Stimulated activated CD4-positive, alpha-beta T cell treated with anti-CD3 and anti-CD28 coated beads, Interleukin-12 subunit alpha, Interleukin-12 subunit beta, amount 100 ng/mL, for 24 hours (primary cell): ENCODE measurements around the gene MAGI1.

Experiments used
- DNase-seq, 2 experiments: peaks; one replicate each; pipeline ENCODE4 v3.0.0-alpha.2; 2020; ENCODE audit warnings: low read depth in 2 of 2

MAGI1 gene

GRCh38 chr3:65368866-65369265 is 669.9 kb downstream of the MAGI1 start:
- DNase-seq, result no peak

- no peak for DNase-seq
Measured at GRCh38 chr3:65362688-65363087, 676.0 kb downstream of the MAGI1 start.

- no peak for DNase-seq
Measured at GRCh38 chr3:65361448-65361847, 677.3 kb downstream of the MAGI1 start.

GRCh38 chr3:65356331-65357248 is 682.1 kb downstream of the MAGI1 start:
- DNase-seq, result no peak

GRCh38 chr3:65354880-65355279 is 683.8 kb downstream of the MAGI1 start:
- no peak for DNase-seq

- DNase-seq, result no peak
Measured at GRCh38 chr3:65352951-65353350, 685.8 kb downstream of the MAGI1 start.

GRCh38 chr3:65351753-65352152 is 687.0 kb downstream of the MAGI1 start:
- DNase-seq, result no peak

GRCh38 chr3:65350801-65351476 is 687.8 kb downstream of the MAGI1 start:
- DNase-seq, result no peak

- DNase-seq, result no peak
Measured at GRCh38 chr3:65348398-65348995, 690.2 kb downstream of the MAGI1 start.

- no peak for DNase-seq
Measured at GRCh38 chr3:65347166-65347565, 691.6 kb downstream of the MAGI1 start.

GRCh38 chr3:65344846-65345245 is 693.9 kb downstream of the MAGI1 start:
- no peak for DNase-seq

GRCh38 chr3:65344444-65344843 is 694.3 kb downstream of the MAGI1 start:
- no peak for DNase-seq

GRCh38 chr3:65343736-65344135 is 695.0 kb downstream of the MAGI1 start:
- no peak for DNase-seq

- no peak for DNase-seq
Measured at GRCh38 chr3:65343026-65343425, 695.7 kb downstream of the MAGI1 start.

GRCh38 chr3:65342084-65342683 is 696.5 kb downstream of the MAGI1 start:
- DNase-seq, result peak in 1 of 2 experiments; percentile 14

GRCh38 chr3:65339192-65339740 is 699.5 kb downstream of the MAGI1 start:
- DNase-seq, result no peak

GRCh38 chr3:65338571-65338970 is 700.1 kb downstream of the MAGI1 start:
- no peak for DNase-seq

- DNase-seq, result no peak
Measured at GRCh38 chr3:65335587-65335986, 703.1 kb downstream of the MAGI1 start.

- DNase-seq, result no peak
Measured at GRCh38 chr3:65334045-65334665, 704.6 kb downstream of the MAGI1 start.

- DNase-seq, result no peak
Measured at GRCh38 chr3:65331730-65332129, 707.0 kb downstream of the MAGI1 start.

GRCh38 chr3:65330072-65330471 is 708.6 kb downstream of the MAGI1 start:
- DNase-seq, result no peak
